ENCODE results near the gene ANP32E.
"Not testable (repeated sequence)": the region's sequence is repeated elsewhere in the genome, so short reads cannot be mapped to it uniquely, and the experiment has no call there.

DNA sequence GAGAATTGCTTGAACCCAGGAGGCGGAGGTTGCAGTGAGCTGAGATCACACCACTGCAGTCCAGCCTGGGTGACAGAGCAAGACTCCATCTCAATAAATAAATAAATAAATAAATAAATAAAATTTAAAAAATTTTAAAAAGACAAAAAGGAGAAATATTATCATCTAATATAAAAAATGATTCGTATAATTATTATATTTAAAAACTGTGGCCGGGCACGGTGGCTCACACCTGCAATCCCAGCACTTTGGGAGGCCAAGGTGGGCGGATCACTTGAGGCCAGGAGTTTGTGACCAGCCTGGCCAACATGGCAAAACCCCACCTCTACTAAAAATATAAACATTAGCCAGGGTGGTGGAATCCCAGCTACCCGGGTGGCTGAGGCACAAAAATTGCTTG is 27.5 kb downstream of the ANP32E start:
- not testable (repeated sequence) for TF ChIP-seq HDAC2 (CRISPR knock-in tag; IDR thresholded peaks at IDR 0.05); FOXA1 (IDR thresholded peaks at IDR 0.05); FOXA1 (CRISPR knock-in tag; IDR thresholded peaks at IDR 0.05)
- TF ChIP-seq, protein P1, sequence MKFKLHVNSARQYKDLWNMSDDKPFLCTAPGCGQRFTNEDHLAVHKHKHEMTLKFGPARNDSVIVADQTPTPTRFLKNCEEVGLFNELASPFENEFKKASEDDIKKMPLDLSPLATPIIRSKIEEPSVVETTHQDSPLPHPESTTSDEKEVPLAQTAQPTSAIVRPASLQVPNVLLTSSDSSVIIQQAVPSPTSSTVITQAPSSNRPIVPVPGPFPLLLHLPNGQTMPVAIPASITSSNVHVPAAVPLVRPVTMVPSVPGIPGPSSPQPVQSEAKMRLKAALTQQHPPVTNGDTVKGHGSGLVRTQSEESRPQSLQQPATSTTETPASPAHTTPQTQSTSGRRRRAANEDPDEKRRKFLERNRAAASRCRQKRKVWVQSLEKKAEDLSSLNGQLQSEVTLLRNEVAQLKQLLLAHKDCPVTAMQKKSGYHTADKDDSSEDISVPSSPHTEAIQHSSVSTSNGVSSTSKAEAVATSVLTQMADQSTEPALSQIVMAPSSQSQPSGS (CRISPR knock-in tag; IDR thresholded peaks at IDR 0.05), result not testable (repeated sequence)
